CD4-positive, alpha-beta T cell treated with Interleukin-21 for 1 hour (primary cell): ENCODE measurements around the gene METTL26.
A peak's percentile ranks its signal among the peaks of the same experiment; 100 is the strongest.

Experiments
- DNase-seq: peaks from one replicate; pipeline ENCODE4 v3.0.0-alpha.2; 2020

The METTL26 gene

DNA sequence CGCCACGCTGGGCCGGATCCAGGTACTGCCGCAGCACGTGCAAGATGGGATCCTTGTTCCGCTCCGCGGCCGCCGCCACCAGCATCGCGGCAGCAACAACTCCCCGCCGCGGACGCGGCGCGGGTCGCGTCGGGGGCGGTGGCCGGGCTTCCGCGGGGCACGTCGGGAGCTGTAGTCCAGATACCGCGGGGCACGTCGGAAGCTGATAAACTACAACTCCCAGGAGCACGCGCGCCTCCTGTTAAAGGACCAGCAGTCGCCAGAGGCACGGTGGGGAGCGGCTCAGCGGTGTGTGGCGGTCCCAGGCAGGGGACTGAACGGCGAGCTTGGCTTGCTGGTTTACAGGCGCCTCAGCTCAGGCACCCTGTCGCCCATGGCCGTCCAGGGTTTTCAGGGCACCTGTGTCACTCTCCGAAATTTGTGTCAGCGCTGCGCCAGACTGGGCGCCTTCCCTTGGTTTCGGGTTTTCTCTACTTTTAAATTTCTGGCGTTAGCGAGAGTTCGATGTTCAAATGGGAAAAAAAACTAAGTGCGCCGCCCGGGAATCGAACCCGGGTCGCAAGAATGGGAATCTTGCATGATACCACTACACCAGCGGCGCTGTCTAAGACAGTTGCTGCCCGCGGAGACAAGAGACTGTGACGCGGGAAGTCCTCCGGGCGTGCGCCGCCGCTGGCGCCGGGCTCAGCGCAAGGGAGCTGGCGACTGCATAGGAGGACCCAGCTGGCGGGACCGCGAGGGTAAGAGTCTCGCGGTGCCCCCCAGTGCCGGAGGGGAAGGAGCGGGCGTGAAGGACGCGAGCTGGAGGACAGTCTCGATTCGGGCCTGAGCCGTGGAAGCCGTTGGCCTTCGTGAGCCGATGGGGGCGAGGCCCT lies at the start of gene METTL26:
METTL26 (minus strand) TSS at position 100 of the 875 bp plus-strand sequence; CDS start at position 85, 15 bp downstream.
- peak; percentile 94 for DNase-seq

DNA sequence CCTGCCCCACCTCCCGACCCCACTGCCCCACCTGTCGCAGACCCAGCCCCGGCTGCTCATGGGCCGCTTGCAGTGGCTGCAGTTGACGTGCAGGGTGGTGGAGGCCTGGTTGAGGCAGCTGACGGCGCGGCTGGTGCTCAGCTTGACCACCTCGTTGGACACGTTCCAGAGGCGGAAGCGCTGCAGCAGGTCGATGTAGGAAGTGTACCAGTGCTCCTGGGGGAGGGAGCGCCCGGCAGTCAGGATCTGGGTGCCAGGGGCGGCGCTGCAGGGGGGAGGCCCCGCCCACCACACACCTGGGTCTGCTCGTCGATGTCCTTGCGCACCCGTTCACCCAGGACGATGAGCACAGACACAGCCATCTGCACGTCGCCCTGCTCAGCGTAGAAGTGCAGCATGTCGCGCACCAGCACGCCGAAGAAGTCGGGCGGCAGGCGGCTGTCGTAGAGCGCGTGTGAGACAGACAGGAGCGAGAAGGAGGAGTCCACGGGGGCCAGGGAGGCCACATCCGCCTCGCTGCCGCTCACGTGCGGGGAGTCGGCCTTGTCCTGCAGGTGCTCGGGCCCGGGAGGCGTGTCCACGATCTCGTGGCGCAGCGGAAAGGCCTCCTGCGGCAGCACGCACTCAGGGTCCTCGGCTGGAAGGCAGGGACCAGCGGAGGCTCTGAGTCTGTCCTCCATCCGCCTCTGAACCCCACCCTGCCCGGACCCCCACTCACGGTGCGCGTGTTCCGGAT lies 49.0 kb upstream of the METTL26 start:
- DNase-seq = no peak

DNA sequence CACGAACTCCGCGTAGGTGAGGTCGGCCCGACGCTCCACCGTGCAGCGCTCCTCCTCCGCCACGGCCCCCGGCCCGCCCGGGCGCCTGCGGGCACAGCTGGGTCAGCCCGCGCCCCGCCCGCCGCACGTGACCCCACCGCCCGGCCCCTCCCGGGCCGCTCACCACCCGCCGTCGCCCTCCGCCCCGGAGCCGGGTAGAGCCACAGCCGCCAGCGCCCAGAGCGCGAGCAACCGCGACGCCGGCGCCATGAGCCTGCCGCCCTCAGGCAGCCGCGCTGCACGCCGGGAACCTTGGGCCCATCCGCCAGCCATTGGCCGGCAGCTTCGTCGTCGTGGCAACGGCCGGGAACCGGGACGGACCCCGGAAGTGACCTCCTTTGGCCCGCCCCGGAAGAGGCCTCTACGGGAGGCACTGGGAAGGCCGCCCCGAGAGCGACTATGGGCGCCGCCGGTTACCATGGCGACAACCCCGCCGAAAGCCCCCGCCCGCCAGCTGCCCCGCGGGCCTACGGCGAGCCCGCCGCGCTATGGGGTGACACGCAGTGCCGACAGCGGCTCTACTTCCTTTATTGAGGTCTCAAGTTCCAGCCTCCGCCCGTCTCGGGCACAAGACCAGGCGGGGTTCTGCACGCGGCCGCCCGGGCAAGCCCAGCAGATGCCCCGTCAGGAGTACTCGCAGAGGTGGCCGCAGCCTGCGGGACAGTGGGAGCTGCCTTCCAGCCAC lies 48.1 kb upstream of the METTL26 start, which contains the start of gene JMJD8:
JMJD8 (minus strand) TSS at position 264 of the 724 bp plus-strand sequence; CDS start at position 249, 15 bp downstream.
- DNase-seq = peak; percentile 98

DNA sequence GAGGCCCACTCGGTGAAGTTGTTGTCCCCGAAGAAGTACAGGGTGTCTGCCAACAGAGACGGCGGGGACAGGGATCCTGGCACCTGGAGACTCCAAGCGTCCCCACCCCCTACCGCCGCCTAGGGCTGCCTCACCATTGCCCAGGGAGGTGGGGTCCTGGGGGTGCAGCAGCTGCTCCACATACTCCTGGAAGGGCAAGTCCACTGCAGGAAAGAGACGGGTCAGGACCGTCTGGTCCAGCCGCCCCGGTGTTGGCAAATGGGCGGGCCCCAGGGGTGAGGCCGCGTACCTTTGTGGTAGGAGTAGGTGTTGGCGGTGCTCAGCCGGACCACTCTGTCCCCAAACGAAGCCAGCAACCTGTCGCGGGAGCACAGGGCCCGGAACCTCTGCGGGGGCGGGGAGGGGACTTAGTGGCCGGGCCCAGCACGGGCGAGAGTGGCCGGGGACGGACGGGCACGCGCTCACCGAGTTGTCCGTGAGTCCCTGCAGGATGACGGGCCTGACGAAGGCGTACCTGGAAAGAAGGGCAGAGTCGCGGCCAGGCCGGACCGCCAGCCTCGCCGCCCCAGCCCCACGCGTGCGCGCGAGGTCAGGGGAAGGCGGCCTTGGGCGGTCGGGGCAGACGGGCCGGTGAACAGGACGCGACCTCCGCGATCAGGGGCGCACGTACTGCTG lies 47.4 kb upstream of the METTL26 start:
- no peak for DNase-seq

DNA sequence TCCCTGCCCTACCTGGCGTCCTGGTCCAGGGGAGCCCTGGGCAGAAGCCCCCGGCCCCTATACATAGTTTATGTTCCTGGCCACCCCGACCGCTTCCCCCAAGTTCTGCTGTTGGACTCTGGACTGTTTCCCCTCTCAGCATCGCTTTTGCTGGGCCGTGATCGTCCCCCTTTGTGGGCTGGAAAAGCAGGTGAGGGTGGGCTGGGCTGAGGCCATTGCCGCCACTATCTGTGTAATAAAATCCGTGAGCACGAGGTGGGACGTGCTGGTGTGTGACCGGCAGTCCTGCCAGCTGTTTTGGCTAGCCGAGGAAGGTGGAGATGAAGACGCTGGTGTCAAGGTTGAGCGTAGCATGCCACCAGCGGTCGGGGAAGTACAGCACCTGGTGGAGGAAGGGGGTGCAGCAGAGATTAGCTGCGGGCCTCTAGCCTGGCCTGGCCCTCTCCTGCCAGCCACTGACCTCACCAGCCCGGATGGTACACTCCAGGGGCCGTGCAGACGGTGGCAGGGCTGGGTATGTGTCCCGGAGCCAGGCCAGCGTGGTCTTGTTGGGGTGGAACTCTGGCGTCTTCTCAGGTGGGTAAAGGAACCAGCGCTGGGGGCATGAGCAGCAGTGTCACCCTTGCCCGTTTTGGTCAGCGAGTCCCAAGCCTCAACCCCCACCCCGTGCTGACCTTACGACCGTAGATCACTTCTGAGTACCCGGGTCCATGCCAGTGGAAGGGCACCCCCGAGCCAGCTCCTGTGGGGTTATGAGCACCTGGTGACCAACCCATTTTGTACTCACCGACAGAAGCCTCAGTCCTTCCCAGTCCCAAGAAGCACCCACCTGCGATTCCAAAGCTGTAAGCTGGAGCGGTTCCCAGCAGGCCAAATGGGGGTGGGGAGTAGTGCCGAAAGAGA lies 46.6 kb upstream of the METTL26 start:
- no peak for DNase-seq

DNA sequence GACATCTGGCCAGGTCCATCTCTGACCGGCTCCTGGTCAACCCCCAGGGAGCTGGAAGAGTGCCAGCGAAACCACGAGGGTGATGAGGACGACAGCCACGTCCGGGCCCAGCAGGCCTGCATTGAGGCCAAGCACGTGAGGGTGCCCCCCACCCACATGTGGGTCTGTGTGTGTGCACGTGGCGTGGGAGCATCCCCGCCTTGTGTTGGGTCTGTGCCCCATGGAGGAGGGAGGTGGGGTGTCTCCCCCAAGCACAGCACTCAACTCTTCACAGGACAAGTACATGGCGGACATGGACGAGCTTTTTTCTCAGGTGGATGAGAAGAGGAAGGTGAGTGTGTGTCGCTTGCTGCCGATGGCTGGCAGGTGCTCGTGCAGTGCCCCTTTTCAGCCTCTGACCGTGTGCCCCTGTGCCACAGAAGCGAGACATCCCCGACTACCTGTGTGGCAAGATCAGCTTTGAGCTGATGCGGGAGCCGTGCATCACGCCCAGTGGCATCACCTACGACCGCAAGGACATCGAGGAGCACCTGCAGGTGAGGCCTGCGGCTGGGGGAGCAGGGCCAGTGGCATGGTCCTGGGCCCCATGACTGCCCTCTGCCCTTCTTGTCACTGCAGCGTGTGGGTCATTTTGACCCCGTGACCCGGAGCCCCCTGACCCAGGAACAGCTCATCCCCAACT lies 45.8 kb upstream of the METTL26 start:
- no peak for DNase-seq

DNA sequence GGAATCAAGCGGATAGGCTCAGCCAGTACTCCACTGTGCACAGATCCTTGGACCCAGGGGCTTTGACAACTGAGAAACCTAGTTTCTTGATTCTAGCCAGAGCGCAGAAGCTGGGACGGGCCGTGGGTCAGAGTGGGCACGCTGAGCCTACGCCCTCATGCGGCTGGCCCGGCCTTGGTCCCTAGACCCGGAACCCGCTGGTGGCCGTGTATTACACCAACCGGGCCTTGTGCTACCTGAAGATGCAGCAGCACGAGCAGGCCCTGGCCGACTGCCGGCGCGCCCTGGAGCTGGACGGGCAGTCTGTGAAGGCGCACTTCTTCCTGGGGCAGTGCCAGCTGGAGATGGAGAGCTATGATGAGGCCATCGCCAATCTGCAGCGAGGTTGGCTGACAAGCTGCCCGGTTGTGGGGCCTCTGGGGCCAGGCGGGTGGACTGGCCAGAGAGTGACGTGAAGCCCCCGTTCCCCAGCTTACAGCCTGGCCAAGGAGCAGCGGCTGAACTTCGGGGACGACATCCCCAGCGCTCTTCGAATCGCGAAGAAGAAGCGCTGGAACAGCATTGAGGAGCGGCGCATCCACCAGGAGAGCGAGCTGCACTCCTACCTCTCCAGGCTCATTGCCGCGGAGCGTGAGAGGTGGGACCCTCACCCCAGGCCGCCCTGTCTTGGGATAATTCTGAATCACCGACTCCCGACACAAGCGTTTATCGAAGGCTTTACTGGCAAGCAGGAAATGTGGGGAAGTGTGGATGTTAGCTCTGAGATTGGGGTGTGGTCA lies 45.1 kb upstream of the METTL26 start:
- no peak for DNase-seq

DNA sequence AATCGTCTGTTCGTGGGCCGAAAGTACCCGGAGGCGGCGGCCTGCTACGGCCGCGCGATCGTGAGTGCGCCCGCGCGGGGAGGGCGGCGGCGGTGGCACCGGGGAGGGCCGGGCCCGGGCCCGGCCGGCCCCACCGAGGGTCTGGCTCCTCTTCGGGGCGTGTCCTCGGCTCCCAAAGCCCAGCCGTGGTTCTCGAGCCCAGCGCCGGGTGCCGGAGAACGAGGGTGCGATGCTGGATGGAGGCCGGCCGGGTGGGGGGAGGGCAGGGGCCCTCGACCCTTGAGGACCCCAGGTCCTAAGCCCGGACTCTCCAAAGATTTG lies 44.5 kb upstream of the METTL26 start:
- no peak for DNase-seq

DNA sequence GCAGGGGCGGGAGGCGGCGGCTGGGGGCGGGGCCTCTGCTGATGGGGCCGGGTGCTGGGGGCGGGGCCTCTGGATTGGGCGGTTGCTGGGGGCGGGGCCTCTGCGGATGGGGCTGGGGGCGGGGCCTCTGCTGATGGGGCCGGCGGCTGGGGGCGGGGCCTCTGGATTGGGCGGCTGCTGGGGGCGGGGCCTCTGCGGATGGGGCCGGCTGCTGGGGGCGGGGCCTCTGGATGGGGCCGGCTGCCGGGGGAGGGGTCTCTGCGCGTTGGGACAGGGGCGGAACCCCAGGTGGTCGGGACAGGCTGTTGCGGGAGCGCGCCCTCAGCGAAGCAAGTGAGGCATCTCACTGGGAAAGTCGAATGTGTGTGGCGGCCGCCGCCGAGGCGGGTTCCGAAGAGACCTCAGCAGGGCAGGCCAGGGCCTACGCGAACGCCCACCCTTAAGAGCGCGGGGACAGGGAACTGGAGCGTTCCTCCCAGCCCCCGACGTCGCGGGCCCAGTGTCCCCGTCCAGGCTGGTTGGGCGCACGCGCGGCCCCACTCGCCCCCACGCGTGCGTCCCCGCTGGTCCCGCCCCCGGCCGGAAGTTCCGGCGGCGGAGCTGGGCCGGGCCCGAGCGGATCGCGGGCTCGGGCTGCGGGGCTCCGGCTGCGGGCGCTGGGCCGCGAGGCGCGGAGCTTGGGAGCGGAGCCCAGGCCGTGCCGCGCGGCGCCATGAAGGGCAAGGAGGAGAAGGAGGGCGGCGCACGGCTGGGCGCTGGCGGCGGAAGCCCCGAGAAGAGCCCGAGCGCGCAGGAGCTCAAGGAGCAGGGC lies 43.9 kb upstream of the METTL26 start, which contains the start of gene STUB1:
STUB1 (plus strand) TSS at position 597 of the 811 bp plus-strand sequence; CDS start at position 713, 116 bp downstream.
- peak; percentile 88 for DNase-seq

DNA sequence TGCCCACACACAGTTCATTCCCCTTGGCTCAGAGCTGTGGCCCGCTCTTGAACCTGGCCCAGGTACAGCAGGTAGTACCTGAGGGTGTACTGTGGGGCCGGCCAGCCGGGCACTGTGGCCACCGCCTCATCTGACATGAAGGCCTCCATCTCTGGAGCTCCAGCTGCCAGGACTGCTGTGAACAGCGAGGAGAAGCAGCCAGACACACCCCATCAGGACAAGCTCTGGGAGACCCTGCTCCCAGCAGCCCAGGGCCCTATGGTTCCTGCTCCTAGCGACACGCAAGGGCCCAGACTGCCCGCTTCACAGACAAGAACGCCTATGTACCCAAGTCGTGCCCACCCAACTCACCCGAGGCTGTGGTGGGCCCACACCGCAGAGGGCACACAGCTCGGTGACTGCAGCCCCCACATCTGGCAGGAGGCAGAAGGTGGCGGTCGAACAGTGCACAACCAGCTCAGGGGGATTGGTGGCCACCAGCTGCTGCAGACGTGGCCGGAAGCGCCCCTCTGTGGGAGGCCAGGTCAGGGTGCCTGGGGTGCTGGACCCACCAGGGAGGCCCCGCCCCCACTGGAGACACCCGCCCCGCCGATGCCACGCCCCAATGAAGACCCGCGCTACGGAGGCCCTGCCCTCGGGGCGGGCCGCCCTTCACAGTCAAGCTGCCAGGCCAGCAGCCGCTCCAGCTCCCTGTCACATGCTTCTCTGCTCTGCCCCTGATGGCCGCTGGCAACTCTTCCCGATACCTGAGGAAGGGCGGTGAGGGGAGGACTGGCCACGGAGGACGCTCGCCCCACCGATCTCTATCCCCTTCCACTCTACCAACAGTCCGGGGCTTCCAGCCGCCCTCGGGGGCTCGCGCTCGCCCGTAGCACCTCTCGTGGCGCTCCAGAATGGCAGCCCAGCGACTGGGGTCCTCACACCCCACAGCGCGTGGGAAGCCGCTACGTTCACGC lies 43.0 kb upstream of the METTL26 start:
- DNase-seq = peak; percentile 62

DNA sequence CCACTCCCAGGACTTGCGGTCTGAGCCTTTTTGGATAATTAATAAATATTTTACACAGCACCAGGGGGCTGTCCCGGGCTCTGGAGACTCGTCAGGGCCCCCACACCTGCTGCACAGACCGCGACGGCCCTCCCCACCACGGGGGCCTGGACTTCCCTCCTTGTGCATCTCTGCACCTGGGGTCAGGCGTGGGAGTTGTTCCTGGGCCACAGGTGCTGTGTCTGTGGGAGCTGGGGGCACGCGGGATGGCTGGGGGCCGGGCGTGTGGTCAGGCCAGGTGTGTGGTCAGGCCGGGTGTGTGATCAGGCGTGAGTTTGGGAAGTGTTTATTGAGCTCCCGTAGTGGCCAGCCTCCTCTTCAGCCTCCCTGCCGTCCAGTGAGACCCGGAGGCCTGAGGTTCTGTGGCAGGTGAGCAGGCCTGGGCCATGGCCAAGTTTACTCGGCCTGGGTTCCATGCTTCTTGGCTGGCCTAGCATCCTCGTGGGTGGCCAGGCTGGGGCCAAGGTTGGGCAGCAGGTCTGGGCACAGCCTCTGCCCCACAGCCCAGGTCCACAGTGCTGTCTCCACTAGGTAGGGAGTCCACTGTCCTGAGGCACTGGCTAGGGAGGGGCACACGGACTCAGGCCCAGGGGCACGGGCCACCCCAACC lies 42.2 kb upstream of the METTL26 start:
- DNase-seq = no peak

DNA sequence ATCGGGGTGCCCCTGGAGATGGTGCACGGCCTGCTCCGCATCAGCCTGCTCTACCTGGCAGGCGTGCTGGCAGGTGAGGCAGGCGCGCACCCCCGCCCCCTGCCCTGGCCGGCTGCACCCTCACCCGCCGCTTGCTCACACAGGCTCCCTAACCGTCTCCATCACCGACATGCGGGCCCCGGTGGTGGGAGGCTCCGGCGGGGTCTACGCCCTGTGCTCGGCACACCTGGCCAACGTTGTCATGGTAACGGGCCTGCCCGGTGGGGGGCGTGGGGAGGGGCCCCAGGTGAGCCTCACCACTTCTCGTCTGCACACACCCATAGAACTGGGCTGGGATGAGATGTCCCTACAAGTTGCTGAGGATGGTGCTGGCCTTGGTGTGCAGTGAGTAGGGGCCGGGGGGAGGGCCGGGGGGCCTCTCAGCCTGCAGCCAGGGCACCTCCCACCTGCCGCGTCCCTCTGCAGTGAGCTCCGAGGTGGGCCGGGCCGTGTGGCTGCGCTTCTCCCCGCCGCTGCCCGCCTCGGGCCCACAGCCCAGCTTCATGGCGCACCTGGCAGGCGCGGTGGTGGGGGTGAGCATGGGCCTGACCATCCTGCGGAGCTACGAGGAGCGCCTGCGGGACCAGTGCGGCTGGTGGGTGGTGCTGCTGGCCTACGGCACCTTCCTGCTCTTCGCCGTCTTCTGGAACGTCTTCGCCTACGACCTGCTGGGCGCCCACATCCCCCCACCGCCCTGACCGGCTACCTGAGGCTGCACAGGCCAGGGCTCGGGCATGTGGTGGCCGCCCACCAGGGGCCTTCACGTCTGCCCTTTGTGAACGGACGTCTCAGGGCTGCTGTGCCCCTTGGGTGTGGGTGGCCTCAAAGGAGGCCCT lies 41.4 kb upstream of the METTL26 start:
- no peak for DNase-seq

DNA sequence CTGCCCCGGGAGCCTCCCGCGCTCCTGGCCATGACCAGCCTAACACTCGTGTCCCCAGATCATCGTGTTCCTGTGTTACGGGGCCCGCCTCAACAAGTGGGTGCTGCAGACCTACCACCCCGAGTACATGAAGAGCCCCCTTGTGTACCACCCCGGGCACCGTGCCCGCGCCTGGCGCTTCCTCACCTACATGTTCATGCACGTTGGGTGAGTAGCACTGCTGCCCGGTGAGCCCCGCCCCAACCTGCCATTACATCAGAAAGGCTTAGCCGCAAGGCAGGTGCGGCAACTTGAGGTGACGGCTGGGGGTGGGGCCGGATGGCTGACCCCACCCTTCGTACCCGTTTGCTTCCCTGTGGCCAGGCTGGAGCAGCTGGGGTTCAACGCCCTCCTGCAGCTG lies 40.8 kb upstream of the METTL26 start:
- peak; percentile 56 for DNase-seq

DNA sequence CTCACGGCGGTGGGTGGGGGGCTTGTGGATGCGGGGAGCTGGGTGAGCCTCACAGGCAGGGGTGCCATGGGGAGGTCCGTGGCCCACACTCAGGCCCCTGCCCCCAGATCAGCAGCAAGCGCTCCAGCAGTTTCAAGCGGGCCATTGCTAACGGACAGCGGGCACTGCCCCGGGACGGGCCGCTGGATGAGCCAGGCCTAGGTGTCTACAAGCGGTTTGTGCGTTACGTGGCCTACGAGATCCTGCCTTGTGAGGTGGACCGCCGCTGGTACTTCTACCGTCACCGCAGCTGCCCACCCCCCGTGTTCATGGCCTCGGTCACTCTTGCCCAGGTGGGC lies 40.4 kb upstream of the METTL26 start:
- no peak for DNase-seq

DNA sequence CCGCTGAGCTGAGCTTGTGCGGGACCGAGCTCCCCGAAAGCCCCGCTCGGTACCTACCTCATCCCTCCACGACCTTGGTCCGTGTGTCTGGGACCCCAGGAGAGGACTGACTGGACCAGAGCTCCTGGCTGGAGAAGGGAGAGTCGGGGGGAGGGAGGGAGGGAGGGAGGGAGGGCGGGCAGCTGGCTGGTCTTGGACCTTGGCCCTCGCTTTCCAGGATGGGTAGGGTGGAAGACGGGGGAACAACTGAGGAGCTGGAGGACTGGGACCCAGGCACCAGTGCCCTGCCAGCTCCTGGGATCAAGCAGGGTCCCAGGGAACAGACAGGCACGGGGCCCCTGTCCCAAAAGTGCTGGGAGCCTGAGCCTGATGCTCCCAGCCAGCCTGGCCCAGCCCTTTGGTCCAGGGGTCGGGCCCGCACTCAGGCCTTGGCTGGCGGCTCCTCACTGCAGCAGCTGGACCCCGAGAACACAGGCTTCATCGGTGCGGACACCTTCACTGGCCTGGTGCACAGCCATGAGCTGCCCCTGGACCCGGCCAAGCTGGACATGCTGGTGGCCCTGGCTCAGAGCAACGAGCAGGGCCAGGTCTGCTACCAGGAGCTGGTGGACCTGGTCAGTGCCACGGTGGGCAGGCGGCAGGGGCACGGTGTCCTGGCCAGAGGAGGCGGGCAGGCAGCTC lies 39.9 kb upstream of the METTL26 start:
- no peak for DNase-seq
